Measurements from ENCODE around the gene RPS6KA2.
"Not testable (repeated sequence)": the region's sequence is repeated elsewhere in the genome, so short reads cannot be mapped to it uniquely, and the experiment has no call there.

The RPS6KA2 gene

DNA sequence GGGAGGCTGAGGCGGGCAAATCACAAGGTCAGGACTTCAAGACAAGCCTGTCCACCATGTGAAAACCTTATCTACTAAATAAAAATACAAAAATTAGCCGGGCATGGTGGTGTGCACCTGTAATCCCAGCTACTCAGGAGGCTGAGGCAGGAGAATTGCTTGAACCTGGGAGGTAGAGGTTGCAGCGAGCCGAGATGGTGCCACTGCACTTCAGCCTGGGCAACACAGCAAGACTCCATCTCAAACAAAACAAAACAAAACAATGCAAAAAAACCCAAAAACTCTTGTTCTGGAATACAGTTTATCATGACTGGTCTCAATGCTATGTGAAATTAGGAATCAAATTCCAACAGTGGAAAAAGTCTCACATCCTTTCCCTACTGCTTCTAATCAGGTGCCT lies 264.6 kb downstream of the RPS6KA2 start:
- not testable (repeated sequence) for DNase-seq

DNA sequence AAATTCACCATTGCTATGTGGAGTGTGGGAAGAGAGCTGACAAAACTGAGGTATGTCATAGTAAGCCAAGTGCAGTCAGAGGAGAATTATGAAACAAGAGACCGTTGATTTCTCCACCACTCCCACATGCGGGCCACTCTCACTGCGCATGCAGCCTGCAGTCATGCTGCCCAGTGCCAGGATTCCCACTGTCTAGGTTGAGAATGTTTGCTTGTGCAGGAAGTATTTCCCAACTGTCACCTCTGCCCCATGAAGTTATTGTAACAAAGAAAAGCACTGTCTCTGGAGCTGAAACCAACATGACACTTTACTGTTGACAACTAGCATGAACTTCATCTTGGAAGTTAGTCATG lies 266.0 kb downstream of the RPS6KA2 start:
- peak; percentile 75 to 91 (median 86) for DNase-seq

DNA sequence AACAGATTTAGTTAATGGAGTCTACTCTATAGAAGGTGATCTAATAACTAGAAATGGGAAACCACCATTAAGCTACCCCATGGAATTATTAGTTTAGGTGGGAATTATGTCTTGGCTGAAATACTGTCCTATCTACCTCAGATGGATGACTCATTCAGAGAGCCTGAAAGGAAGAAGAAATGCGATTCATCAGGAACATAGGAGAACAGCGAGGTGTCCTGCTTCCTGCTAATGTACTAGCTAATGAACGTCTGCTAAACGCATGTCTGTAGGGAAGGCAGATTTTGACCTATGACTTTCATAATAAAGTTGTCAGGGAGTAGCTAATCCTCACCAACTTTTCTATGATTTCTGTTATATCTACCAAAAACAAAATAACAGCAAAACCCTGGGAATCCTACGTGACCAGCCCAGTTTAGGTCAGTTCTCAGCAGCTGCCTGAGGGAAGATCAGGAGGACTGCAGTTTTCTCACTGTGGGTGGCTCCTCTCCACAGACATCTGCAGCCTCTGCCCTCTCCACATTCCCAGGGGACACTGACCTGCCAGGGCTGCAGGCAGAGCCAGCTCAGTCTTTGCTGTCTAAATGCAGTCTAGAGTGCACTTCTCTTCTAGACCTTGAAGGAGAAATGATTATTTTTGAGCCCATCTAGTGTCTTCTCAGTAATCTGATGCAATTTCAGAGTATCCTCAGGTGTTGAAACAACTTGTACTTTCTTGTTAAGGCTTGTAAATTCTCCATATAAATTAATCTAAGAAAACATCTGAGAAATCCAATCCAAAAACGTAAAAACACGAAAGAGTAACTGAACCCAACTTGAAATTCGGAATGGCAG lies 266.6 kb downstream of the RPS6KA2 start:
- DNase-seq, result peak in 2 of 4 experiments; percentile 11 to 12

Measured in suppressor macrophage (primary cell).